CD14-positive monocyte (primary cell): Measurements from ENCODE around the gene MYRF. TPM values are rescaled to one million over a fixed set of nuclear protein-coding genes. Genes with fewer than 3 reads are reported as not detected.

Experiments
- DNase-seq, 3 donors: peaks; one replicate each; pipeline ENCODE4 v3.0.0-alpha.2; 2011 to 2022
- H2AFZ ChIP-seq: 2 replicates; pipeline ENCODE4 v1.6.0; 2012; ENCODE audit warnings: mild to moderate bottlenecking, low read depth, low read length, inconsistent platforms; ENCODE audit not compliant: insufficient read depth, poor library complexity, severe bottlenecking
- H3K27ac ChIP-seq, 2 donors: 1 replicate in 1 of 2; 2 replicates in 1 of 2; pipeline ENCODE4 v1.5.1; 2012 to 2013; ENCODE audit warnings: low read length in 2 of 2, control low read depth in 1 of 2, inconsistent platforms in 1 of 2, low read depth in 1 of 2, mild to moderate bottlenecking in 1 of 2
- H3K27me3 ChIP-seq, 2 donors: one replicate each; pipeline versions ENCODE4 v1.6.0 to v1.6.1; 2011 to 2013; ENCODE audit warnings: low read length in 2 of 2; ENCODE audit not compliant: control insufficient read depth in 2 of 2, insufficient read depth in 2 of 2
- H3K36me3 ChIP-seq, 2 donors: replicated peaks in 1 of 2; 1 replicate in 1 of 2; 2 replicates in 1 of 2; pipeline versions ENCODE4 v1.5.1 to v1.6.1; 2012 to 2013; ENCODE audit warnings: low read length in 2 of 2, control low read depth in 1 of 2, inconsistent platforms in 1 of 2, mild to moderate bottlenecking in 1 of 2; ENCODE audit not compliant: insufficient read depth in 2 of 2, control insufficient read depth in 1 of 2
- H3K4me1 ChIP-seq, 2 donors: 1 replicate in 1 of 2; 2 replicates in 1 of 2; pipeline versions ENCODE4 v1.5.1 to v1.6.1; 2012 to 2013; ENCODE audit warnings: low read length in 2 of 2, control low read depth in 1 of 2, inconsistent platforms in 1 of 2, mild to moderate bottlenecking in 1 of 2, moderate library complexity in 1 of 2; ENCODE audit not compliant: insufficient read depth in 2 of 2, control insufficient read depth in 1 of 2
- H3K4me2 ChIP-seq: replicated peaks from 2 replicates; pipeline ENCODE3; 2012; ENCODE audit warnings: low read length, moderate library complexity, mild to moderate bottlenecking; ENCODE audit not compliant: poor library complexity, severe bottlenecking; ENCODE audit errors: extremely low read depth
- H3K4me3 ChIP-seq, 3 experiments: fragments of 200-600 bp in 1 of 3; sonication (generic) in 1 of 3; replicated peaks in 1 of 3; 1 replicate in 2 of 3; 2 replicates in 1 of 3; pipeline ENCODE4 v1.5.1; 2011 to 2013; ENCODE audit warnings: low read length in 3 of 3, mild to moderate bottlenecking in 3 of 3, control low read depth in 2 of 3, low read depth in 2 of 3, inconsistent platforms in 1 of 3, moderate library complexity in 1 of 3
- H3K79me2 ChIP-seq: 2 replicates; pipeline ENCODE4 v1.6.0; 2012; ENCODE audit warnings: mild to moderate bottlenecking, control low read depth, inconsistent platforms, low read length, moderate library complexity; ENCODE audit not compliant: insufficient read depth
- H3K9ac ChIP-seq: 2 replicates; pipeline ENCODE4 v1.6.0; 2017; ENCODE audit warnings: low read length, mild to moderate bottlenecking; ENCODE audit not compliant: insufficient read depth, poor library complexity, severe bottlenecking
- H3K9me3 ChIP-seq, 2 donors: replicated peaks in 1 of 2; 1 replicate in 1 of 2; 2 replicates in 1 of 2; pipeline versions ENCODE4 v1.5.1 to v1.6.1; 2012 to 2013; ENCODE audit warnings: low read length in 2 of 2, control low read depth in 1 of 2; ENCODE audit not compliant: control insufficient read depth in 1 of 2, insufficient read depth in 1 of 2
- H4K20me1 ChIP-seq: 2 replicates; pipeline ENCODE4 v1.6.0; 2012; ENCODE audit warnings: mild to moderate bottlenecking, low read length, control low read depth, moderate library complexity; ENCODE audit not compliant: insufficient read depth
- H3K27ac Mint-ChIP-seq, 7 donors: one replicate each; pipeline ENCODE4 v1.8.0; 2020; ENCODE audit warnings: mild to moderate bottlenecking in 7 of 7, mixed read lengths in 7 of 7, moderate library complexity in 6 of 7, inconsistent platforms in 2 of 7
- H3K27me3 Mint-ChIP-seq, 3 donors: one replicate each; pipeline ENCODE4 v1.8.0; 2021 to 2022; ENCODE audit warnings: low read depth in 3 of 3, mild to moderate bottlenecking in 3 of 3, mixed read lengths in 3 of 3, moderate library complexity in 3 of 3, inconsistent platforms in 1 of 3
- H3K36me3 Mint-ChIP-seq, 2 donors: one replicate each; pipeline ENCODE4 v1.8.0; 2020; ENCODE audit warnings: mixed read lengths in 2 of 2, inconsistent platforms in 1 of 2, mild to moderate bottlenecking in 1 of 2
- H3K4me1 Mint-ChIP-seq: one replicate; pipeline ENCODE4 v1.8.0; 2020; ENCODE audit warnings: mild to moderate bottlenecking, mixed read lengths
- H3K4me3 Mint-ChIP-seq, 2 donors: one replicate each; pipeline ENCODE4 v1.8.0; 2020; ENCODE audit warnings: mild to moderate bottlenecking in 2 of 2, mixed read lengths in 2 of 2, moderate library complexity in 1 of 2
- H3K9me3 Mint-ChIP-seq, 7 donors: one replicate each; pipeline ENCODE4 v1.8.0; 2020 to 2022; ENCODE audit warnings: mixed read lengths in 7 of 7, mild to moderate bottlenecking in 6 of 7, moderate library complexity in 6 of 7, inconsistent platforms in 2 of 7
- CTCF ChIP-seq: fragments of 200-600 bp; IDR thresholded peaks from one replicate; pipeline ENCODE4 v1.8.0; 2022; ENCODE audit warnings: antibody characterized with exemption, mild to moderate bottlenecking
- WGBS: methylation state at CpG from one replicate; pipeline ENCODE4 v1.1.5; 2013; ENCODE audit warnings: missing lambda C conversion rate; ENCODE audit not compliant: insufficient coverage; 5-methylcytosine and 5-hydroxymethylcytosine counted together
- intact Hi-C, 2 donors: fragments of 100-400 bp; cut with micrococcal nuclease; formaldehyde crosslinking; loops; one replicate each; pipeline versions ENCODE4 v1.15.0 to v1.15.1; 2023
- polyA plus RNA-seq, 3 donors: library from polyadenylated mRNA; depleted of rRNA in 1 of 3; unstranded in 2 of 3; stranded (reverse) in 1 of 3; fragments of 300-500 nt in 2 of 3; fragments of >200 nt in 1 of 3; fragmentation: Illumina TruSeq in 2 of 3; gene quantifications; 1 replicate in 2 of 3; 2 replicates in 1 of 3; pipeline ENCODE4 v1.2.3, GENCODE V29; 2012 to 2021

The MYRF gene
- polyA plus RNA-seq, 3 donors = 0.18 to 0.19 TPM; not detected in 1

GRCh38 chr11:61739966-61740365 lies 12.5 kb upstream of the MYRF start:
- no peak overlapping the region for H3K27ac Mint-ChIP-seq
- Histone ChIP-seq H3K9ac (no peak overlapping the region), H3K4me3 (no peak overlapping the region), H3K27ac (no peak overlapping the region), H3K4me2 (no peak overlapping the region), H3K4me1 (peaks cover 13 to 16% of the 10 kb centered on the region in 2 donors), H4K20me1 (no peaks in the 10 kb centered on the region), H3K27me3 (no peaks in the 10 kb centered on the region), H3K36me3 (peaks cover 23 to 46% of the 10 kb centered on the region in 2 donors), H3K9me3 (no peaks in the 10 kb centered on the region), H2AFZ (no peak overlapping the region), H3K79me2 (no peaks in the 10 kb centered on the region)
- peaks cover 0 to 2% (median 0%) of the 10 kb centered on the region in 3 donors for H3K27me3 Mint-ChIP-seq
- WGBS = 82% methylated on average over 7 of the region's 7 CpGs
- DNase-seq = no peak
- peaks cover 14% of the 10 kb centered on the region for H3K4me1 Mint-ChIP-seq
- H3K4me3 Mint-ChIP-seq = no peak overlapping the region
- TF ChIP-seq CTCF = no peak
- no peaks in the 10 kb centered on the region for H3K9me3 Mint-ChIP-seq
- H3K36me3 Mint-ChIP-seq = peaks cover 29 to 45% of the 10 kb centered on the region in 2 donors
- intact Hi-C loops = no loop called here

- H3K4me3 ChIP-seq = no peak overlapping the region
- Mint-ChIP-seq H3K27ac (peak overlapping the region; percentile 27 to 88 (median 62)), H3K4me3 (peak overlapping the region in 1 of 2 donors; percentile 59), H3K9me3 (no peaks in the 10 kb centered on the region), H3K36me3 (peaks cover 18 to 32% of the 10 kb centered on the region in 2 donors), H3K4me1 (peaks cover 14% of the 10 kb centered on the region), H3K27me3 (peaks cover 0 to 2% (median 0%) of the 10 kb centered on the region in 3 donors)
- WGBS = 40% methylated on average over 4 of the region's 7 CpGs
- H3K79me2 ChIP-seq = no peaks in the 10 kb centered on the region
- no peaks in the 10 kb centered on the region for H3K9me3 ChIP-seq
- H3K4me2 ChIP-seq = peak overlapping the region; percentile 3
- peaks cover 13 to 16% of the 10 kb centered on the region in 2 donors for H3K4me1 ChIP-seq
- no peak for TF ChIP-seq CTCF
- peaks cover 9 to 25% of the 10 kb centered on the region in 2 donors for H3K36me3 ChIP-seq
- H3K27ac ChIP-seq = peak overlapping the region; percentile 48 to 61
- no peaks in the 10 kb centered on the region for H4K20me1 ChIP-seq
- DNase-seq = peak; percentile 48 to 63 (median 49)
- intact Hi-C loops = no loop called here
- no peak overlapping the region for H2AFZ ChIP-seq
- H3K27me3 ChIP-seq = no peaks in the 10 kb centered on the region
- H3K9ac ChIP-seq = no peak overlapping the region
Observed at GRCh38 chr11:61742391-61742790, 10.0 kb upstream of the MYRF start.
